Measurements from ENCODE around the gene UBE2S.

The UBE2S gene

GRCh38 chr19:55382522-55383054 is 25.0 kb downstream of the UBE2S start:
- no peak for DNase-seq

DNA sequence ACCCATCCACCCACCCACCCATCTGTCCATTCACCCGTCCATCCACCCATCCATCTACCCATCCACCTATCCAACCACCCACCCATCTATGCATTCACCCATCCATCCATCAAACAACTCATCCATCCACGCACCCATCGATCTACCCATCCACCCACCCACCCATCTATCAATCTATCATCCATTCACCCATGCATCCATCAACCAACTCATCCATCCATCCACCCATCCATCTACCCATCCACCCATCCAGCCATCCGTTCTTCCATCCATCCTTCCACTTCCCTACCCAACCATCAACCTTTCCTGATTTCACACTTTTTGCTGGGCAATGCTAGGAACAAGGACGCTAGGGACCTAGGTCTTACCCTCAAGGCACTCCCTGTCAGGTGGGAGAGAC is 25.6 kb downstream of the UBE2S start:
- DNase-seq: no peak

DNA sequence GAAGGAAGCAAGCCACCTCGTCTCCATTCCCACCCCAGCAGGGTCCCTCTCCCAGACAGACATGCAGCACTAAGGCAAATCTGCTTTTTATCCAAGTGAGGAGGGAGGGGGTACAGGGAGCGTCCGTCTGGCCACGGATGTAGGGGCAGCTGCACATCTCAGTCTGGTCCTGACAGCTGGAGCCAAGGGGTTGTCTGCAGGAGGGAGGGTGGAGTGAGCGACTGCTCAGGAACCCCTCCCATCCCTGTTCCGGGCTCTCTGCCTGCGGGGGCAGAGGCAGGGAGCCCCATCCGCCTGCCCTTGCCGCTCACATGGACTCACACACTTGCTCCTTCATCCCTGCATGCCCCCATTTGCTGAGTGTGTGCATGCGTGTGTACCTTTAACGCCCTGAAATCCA is 28.4 kb downstream of the UBE2S start:
- DNase-seq: no peak

DNA sequence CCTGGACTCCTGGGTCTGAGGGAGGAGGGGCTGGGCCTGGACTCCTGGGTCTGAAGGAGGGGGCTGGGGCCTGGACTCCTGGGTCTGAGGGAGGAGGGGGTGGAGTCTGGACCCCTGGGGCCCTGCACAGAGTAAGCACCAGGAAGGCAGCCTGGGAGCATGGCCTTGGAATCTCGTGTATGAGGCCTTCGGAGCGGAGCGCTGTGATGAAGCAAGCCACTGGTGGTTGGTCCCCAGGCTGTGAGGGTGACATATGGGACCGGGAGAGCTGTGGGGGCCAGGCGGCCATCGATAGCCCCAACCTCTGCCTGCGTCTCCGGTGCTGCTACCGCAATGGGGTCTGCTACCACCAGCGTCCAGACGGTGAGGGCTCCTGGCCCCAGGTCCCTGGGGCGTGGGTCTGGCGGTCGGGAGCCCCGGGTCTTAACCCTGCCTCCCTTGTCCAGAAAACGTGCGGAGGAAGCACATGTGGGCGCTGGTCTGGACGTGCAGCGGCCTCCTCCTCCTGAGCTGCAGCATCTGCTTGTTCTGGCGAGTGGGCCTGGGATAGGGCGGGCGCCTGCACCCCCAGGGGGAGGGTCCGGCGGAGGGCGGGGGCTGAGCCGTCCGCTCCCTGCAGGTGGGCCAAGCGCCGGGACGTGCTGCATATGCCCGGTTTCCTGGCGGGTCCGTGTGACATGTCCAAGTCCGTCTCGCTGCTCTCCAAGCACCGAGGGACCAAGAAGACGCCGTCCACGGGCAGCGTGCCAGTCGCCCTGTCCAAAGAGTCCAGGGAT is 30.0 kb downstream of the UBE2S start:
- DNase-seq: no peak

DNA sequence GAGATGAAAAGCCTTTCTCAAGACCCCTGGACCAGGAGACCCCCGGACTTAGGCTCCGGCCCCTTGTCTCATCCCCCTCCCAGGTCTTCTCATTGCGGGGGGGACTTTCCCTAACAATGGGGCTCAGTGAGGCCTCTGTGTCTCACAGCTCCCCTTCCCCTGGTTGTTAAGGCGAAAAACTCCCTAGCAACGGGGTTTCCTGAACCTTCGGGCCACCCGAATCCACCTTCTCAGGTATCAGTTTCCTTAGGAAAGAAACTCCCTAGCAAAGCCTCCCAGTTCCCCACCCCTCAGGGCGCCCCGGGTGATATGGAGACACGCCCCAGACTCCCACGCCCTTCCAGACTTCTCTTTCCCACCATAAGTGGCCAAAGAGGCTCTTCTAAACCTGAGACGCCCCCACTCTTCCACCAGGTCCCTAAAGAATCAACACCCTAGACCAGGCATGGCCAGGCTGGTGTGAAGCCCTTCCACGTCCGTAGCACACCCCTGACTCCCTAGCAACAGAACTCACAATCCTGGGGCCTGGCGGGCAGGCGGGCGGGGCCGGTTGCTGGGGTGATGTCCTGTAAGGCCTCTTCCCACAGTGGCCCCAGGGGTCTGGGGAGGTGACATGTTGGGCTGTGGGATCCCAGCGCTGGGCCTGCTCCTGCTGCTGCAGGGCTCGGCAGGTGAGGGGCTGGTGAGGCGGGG is 31.2 kb downstream of the UBE2S start, which contains the start of gene TMEM190:
Gene TMEM190 (plus strand): TSS at position 586 of the 693 bp plus-strand sequence. CDS start 28 bp downstream, at position 614.
- no peak for DNase-seq

- DNase-seq: no peak
These were observed 33.4 kb downstream of the UBE2S start for GRCh38 chr19:55373993-55374757.

- no peak for DNase-seq
These were observed 34.1 kb downstream of the UBE2S start for GRCh38 chr19:55373306-55373992.

DNA sequence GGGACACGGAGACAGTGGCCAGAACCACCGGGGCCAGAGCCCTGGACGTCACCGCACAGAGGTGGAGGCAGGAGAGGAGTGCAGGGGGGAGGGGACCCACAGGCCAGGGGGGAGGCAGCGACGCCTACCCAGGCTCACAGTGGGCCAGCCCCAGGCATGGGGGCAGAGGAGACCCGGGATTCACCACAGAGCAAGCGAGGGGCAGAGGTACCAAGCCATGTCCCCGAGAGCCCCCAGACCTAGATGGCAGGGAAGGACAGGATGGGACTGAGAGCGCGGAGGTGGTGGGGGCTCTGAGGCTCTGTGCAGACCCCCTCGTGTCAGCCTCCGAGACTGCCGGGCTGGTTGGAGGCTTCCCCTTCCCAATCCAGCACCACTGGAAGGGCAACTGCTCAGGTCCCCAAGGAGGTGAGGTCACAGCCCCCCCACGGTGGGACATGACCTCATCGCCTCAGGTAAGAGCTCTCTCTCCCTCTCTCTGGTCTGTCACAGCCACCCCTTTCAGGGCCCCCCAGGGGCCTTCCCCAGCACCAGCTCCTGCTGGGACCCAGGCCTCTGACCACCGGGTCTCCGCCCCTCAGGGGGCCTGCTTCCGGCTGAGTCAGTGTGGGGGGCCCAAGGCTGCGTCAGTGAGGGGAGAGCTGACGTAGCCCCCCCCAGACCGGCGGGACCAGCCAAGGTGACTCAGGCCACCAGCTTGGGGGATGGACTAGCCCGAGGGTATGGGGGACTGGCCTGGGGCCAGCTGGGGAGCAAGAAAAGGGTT is 35.1 kb downstream of the UBE2S start:
- DNase-seq: no peak

GRCh38 chr19:55370305-55370988 is 37.1 kb downstream of the UBE2S start, which contains the start of gene IL11:
TSS of gene IL11 (minus strand) at chr19:55370463. CDS start at chr19:55370310, 153 bp downstream.
- no peak for DNase-seq

- no peak for DNase-seq
These were observed 37.8 kb downstream of the UBE2S start for GRCh38 chr19:55369653-55370304.

DNA sequence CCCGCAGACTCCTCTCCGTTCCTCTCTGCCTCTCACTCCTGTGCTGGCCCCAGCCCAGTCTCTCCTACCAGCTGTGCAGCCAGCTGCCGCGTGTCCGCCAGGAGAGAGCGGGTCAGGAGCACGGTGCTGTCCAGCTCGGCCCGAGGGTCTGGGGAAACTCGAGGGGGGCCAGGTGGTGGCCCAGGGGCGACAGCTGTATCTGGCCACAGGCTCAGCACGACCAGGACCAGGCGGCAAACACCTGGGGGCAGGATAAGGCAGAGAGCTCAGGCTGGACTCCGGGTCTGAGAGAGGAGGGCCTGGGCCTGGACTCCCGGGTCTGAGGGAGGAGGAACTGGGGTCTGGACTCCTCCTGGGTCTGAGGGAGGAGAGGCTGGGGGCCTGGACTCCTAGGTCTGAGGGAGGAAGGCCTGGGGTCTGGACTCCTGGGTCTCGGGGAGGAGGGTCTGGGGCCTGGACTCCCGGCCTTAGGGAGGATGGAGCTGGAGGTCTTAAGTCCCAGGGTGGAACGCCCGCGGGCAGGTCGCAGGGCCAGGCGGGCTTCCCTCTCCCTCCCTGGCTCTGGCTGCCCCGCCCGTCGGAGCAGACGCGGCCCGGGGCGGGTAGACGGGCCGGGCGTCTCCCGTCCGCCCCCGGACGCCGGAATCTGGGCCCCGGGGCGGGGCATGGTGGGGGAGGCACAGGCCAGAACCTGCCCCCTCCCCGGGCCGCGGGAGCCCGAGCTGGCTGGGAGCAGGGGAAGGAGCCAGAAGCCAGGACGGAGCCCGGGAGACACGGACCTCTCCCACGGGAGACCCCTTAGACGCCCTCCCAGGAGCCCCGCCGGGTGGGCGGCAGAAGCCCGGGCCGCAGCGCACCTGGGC is 38.7 kb downstream of the UBE2S start:
- no peak for DNase-seq

- no peak for DNase-seq
These were observed 39.5 kb downstream of the UBE2S start for GRCh38 chr19:55368106-55368505.

DNA sequence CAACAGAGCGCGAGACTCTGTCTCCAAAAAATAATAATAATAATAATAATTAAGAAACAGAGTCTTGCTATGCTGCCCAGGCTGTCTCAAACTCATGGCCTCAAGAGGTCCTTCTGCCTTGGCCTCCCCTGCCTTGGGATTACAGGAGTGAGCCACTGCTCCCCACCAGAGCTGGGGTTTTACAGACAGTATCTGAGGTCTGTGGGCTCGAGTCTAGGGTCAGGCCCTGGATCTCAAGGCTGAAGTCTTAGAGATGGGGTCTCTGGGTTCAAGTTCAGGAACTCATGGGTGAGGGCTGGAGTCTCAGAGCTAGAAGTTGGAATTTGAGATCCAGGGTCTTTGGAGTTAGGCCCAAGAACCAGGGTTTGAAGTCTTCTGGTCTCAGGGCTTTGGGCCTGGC is 40.8 kb downstream of the UBE2S start:
- DNase-seq: no peak

- DNase-seq: no peak
These were observed 41.6 kb downstream of the UBE2S start for GRCh38 chr19:55365964-55366363.

DNA sequence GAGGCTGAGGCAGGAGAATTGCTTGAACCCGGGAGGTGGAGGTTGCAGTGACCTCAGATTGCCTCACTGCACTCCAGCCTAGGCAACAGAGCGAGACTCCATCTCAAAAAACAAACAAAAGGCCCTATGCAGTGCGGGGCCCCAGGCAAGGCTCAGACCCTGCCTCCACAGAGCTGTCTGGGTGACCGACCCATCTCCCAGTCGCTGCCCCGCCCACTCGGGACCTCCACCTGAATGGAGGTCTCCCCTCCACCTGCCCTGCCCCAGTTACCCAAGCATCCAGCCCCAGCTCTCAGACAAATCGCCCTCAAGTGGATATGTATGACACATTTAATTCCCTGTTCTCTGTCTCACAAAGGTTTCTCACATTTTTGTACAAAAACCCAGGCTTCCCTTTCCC is 42.3 kb downstream of the UBE2S start:
- no peak for DNase-seq

GRCh38 chr19:55362990-55363716 is 44.4 kb downstream of the UBE2S start, which contains the start of gene GARIN5B:
TSS of gene GARIN5B (minus strand) at chr19:55363260. CDS start at chr19:55363066, 194 bp downstream.
- no peak for DNase-seq

DNA sequence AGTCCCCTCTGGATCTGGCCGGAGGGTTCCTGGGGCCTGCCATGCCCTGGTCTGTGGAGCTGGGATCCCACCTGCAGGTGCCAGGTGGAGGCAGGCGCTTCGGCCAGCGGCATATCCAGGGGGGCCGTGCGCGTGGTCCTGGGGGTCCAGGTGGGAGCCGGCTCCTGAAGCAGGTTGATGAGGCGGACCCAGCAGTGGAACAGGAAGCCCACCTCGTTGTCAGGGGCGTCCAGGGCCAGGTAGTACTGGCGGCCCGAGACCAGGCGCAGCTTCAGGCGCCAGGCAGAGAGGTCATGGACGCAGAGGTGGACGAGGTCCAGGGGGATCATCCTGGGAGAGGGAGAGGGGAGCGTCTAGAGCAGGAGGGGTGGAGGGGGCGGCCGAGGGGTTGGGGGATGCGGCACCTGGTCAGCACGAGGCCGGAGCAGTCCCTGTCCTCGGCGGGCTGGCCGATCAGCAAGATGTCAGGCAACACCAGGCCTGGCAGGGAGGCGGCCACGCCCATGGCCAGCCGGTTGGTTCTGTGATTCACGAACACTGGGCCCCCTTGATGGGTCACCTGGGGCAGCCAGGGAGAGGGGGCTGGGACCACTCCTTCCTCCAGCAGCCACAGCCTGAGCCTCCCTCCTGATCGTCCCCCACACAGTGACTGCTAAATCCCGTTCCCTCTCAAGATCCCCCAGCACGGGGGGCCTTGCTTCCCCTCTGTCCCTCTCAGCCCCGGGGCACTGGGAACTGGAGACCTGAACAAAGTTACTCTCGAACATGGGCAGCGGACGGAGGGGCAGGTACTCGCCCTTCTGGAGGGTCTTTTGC is 45.2 kb downstream of the UBE2S start:
- no peak for DNase-seq

DNA sequence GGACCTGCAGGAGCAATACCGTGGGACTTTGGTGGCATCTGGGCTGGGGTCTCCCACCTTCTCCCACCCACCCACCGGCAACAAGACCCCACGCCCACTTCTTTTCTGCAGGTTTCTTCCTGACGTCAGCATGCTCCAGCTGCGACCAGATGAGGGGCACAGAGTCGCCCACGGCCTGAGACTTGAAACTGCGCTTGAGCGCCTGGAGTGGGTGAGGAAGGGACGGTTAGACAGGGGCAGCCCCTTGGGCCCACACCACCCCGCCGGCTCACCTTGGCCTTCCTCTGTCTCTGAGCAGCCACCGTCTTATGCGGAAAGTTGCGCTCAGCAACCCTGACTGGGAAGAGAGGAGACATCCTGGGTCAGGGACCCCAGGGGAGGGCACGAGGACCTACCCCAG is 46.7 kb downstream of the UBE2S start:
- DNase-seq: no peak
